GM18951 (cell line): ENCODE measurements around the gene COX19.
"Not testable (repeated sequence)": the region's sequence is repeated elsewhere in the genome, so short reads cannot be mapped to it uniquely, and the experiment has no call there.

Experiments
- POLR2A ChIP-seq: IDR thresholded peaks from 4 replicates; pipeline ENCODE4 v1.6.1; 2011; ENCODE audit warnings: mild to moderate bottlenecking; ENCODE audit not compliant: insufficient read length, insufficient read depth; ENCODE audit errors: extremely low read depth
- in situ Hi-C: fragments of 300-500 bp; cut with MboI; formaldehyde crosslinking; loops from one replicate; pipeline ENCODE4 v1.12.0; 2022; ENCODE audit warnings: low sequenced_read_pairs, mixed read lengths, inconsistent platforms; ENCODE audit not compliant: unreplicated experiment

Gene COX19

GRCh38 chr7:1004018-1004852 lies 28.9 kb upstream of the COX19 start:
- no peak for TF ChIP-seq POLR2A
- in situ Hi-C loops: no loop called here

GRCh38 chr7:1002445-1002844 lies 27.1 kb upstream of the COX19 start:
- in situ Hi-C loops: not testable (repeated sequence)

GRCh38 chr7:1002026-1002425 lies 26.7 kb upstream of the COX19 start:
- in situ Hi-C loops: not testable (repeated sequence)

- in situ Hi-C loops: not testable (repeated sequence)
Observed at GRCh38 chr7:1001069-1001770, 25.9 kb upstream of the COX19 start.

GRCh38 chr7:999941-1000935 lies 24.9 kb upstream of the COX19 start:
- no peak for TF ChIP-seq POLR2A
- in situ Hi-C loops: loop anchor here (5.0 to 10.0 kb wide), 3 partner anchors 45 to 165 kb away; partner anchors contain the start of genes GPR146 and ZFAND2A

DNA sequence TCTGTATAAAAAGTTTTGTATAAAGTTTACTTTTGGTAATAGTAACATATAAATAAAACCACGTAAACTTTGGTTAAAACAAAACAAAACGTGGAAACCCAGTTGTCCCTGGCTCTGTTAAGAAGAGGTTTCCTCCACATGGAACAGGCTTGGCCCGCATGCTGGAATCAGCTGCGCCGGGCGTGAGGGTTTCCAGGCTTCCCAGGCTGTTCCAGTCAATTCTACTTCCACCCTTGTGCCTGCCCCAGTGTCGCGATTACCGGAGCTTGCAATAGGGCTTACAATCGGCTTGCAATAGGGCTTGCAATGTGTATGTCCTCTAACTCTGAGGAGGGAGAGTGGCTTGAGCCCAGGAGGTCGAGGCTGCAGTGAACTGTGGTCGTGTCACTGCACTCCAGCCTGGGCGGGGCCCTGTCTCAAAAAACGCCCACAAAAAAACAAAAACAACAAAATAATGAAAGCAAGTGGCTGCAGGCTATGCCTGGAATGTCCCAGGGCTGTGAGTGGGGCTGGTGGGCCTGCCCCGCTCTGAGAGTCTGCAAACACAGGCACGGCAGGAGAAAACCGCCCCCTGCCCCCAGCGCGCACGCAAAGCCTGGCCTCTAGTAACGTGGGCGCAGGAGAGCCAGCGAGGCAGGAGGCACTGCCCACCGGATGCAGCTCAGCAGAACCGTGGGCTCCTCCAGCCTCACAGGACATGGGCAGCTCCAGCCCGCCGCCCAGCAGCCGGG lies 24.0 kb upstream of the COX19 start:
- TF ChIP-seq POLR2A: no peak
- in situ Hi-C loops: loop anchor here (5.0 to 10.0 kb wide), 3 partner anchors 45 to 165 kb away; partner anchors contain the start of genes GPR146 and ZFAND2A

DNA sequence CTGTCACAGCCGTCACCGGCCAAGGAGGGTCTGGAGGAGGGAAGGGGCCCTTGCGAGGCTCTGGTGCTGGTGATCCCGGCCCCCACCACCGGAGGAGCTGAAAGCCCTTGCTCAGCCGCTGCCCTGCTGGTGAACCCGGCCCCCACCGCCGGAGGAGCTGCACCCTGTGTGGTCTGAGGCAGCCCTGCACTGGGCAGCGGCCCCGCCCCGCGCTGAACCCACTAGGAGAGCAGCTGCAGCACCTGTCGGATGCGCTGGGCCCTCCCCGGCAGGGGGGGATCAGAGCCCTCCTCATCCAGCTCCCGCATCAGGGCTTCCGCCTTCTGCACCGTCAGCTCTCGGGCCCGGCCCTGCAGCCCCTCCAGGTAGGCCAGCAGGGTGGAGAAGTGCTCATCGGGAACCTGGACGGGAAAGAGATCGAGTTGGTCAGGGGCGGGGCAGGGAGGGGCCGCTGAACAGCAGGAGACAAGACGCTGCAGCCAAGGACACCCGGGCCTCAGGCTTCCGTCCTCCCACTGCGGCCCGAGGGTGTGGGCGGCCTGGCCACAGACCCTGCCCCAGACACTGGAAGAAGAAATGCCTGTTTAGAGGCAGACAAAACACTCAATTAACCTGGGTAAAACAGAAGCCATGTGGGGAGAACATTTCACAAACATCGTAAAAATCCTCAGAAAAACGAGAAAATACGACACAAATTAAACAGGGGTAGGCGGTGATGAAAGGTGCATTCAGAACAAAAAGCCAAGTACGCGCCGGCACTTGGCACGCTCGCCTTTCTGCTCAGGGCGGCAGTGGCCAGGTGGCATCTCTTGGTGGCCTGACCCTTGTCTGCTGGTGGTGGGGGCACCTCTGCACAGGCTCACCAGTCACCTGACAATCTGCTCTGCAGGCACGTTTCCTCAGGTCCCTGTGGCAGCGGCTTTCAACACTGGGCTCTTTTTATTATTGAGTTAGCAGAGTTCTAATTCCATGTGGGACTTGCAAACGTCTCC lies 22.4 kb upstream of the COX19 start:
- in situ Hi-C loops: loop anchor here (5.0 to 10.0 kb wide), 3 partner anchors 47 to 167 kb away; partner anchors contain the start of genes GPR146 and ZFAND2A
- TF ChIP-seq POLR2A: no peak

GRCh38 chr7:996079-996872 lies 20.9 kb upstream of the COX19 start:
- no peak for TF ChIP-seq POLR2A
- in situ Hi-C loops: loop anchor here (5.0 to 10.0 kb wide), 3 partner anchors 49 to 169 kb away; partner anchors contain the start of genes GPR146 and ZFAND2A

- TF ChIP-seq POLR2A: no peak
- in situ Hi-C loops: loop anchor here (5.0 to 10.0 kb wide), 3 partner anchors 49 to 169 kb away; partner anchors contain the start of genes GPR146 and ZFAND2A
Observed at GRCh38 chr7:995571-995970, 20.2 kb upstream of the COX19 start.

DNA sequence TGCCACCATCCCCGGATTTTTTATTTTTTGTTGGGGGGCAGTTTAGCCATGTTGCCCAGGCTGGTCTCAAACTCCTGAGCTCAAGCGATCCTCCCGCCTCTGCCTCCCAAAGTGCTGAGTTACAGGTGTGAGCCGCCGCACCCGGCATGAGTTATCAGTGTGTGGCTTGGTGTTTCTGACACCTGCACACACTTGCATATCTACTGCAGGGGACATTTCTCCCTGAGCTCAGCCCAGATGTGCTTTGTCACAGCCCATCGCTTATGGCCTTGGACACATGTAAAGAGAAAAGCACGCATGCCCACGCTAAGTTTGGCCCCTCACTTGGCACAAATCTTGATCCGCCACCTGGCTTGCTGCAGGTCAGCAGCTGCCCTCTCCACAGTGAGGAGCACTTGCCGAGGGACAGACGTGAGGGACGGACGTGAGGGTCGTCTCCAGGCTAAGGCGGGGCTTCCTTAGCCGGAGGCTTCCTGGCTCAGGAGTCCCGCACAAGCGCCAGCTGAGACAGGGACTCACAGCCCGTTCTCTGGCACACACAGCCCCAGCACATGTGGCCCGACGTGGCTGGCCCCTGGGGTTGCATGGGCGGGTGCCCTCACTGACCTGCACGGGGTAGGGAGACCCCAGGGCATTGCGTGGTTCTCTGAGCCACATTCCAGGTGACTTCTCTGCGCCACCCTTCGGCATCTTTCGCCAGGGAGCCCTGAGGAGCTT lies 19.4 kb upstream of the COX19 start:
- no peak for TF ChIP-seq POLR2A
- in situ Hi-C loops: loop anchor here (5.0 to 10.0 kb wide), 3 partner anchors 50 to 170 kb away; partner anchors contain the start of genes GPR146 and ZFAND2A
